Right cardiac atrium (tissue), 5 donors: ENCODE measurements around the gene MORN3. TPM values are rescaled to one million over a fixed set of nuclear protein-coding genes. Genes with fewer than 3 reads are reported as not detected.
"Not testable (repeated sequence)": the region's sequence is repeated elsewhere in the genome, so short reads cannot be mapped to it uniquely, and the experiment has no call there.

Source experiments
- ATAC-seq, 2 donors: fragments of 200-7000 bp; cut with Tn5 transposase; one replicate each; pipeline versions ENCODE4 v1.8.0 to v1.9.1; 2020; ENCODE audit warnings: moderate library complexity in 2 of 2, mild to moderate bottlenecking in 1 of 2
- DNase-seq, 3 donors: peaks; one replicate each; pipeline ENCODE4 v3.0.0-alpha.2; 2020
- H3K27ac ChIP-seq: one replicate; pipeline ENCODE4 v1.5.1; 2013; ENCODE audit warnings: mild to moderate bottlenecking, low read length, control low read depth, moderate library complexity
- H3K27me3 ChIP-seq: one replicate; pipeline ENCODE4 v1.6.1; 2013; ENCODE audit not compliant: control insufficient read depth, insufficient read depth
- H3K4me1 ChIP-seq: one replicate; pipeline ENCODE4 v1.6.1; 2013; ENCODE audit warnings: low read length; ENCODE audit not compliant: control insufficient read depth, insufficient read depth
- H3K4me3 ChIP-seq: one replicate; pipeline ENCODE4 v1.5.1; 2013; ENCODE audit warnings: low read length, control low read depth
- H3K9me3 ChIP-seq: one replicate; pipeline ENCODE4 v1.6.1; 2013; ENCODE audit warnings: low read length; ENCODE audit not compliant: control insufficient read depth
- WGBS: extraction: QIAGEN DNeasy Blood & Tissue Kit; methylation state at CpG from one replicate; pipeline ENCODE4 v1.1.7; 2013; 5-methylcytosine and 5-hydroxymethylcytosine counted together
- intact Hi-C, 4 donors: fragments of 100-400 bp; cut with DNase I; formaldehyde crosslinking; loops; one replicate each; pipeline versions ENCODE4 v1.11.0 to v1.14.0; 2022 to 2023
- polyA plus RNA-seq: library from polyadenylated mRNA; stranded (reverse); fragments of 200-250 nt; gene quantifications from one replicate; pipeline ENCODE4 v1.2.3, GENCODE V29; 2013
- total RNA-seq, 4 donors: library from RNA; stranded (reverse); fragmentation: NEBNext Ultra II Directional; extraction: Animal tissue kit (Norgen Biotek cat#: 25700); gene quantifications; one replicate each; pipeline ENCODE4 v1.2.1, GENCODE V29; 2021
- donor health status: healthy with polysubstance abuse.
- donor health status: DM: no; HTN: yes; CAD: no.
- donor health status: DM: no; HTN: no; CAD: no.
- donor health status: DM: no; HTN: yes; CAD: no; lungs with severe emphysema.
- donor health status: DM: yes; HTN: yes; CAD: no.

MORN3 gene
- total and polyA plus RNA-seq, 5 donors: 0.11 to 0.38 (median 0.20) TPM

GRCh38 chr12:121709478-121709961, 40.1 kb upstream of the MORN3 start:
- intact Hi-C loops: loop anchor here in 1 of 4 donors (10.0 kb wide), 1 partner anchor 175 kb away; the partner anchor contains the start of gene PSMD9
- ATAC-seq: no peak
- Histone ChIP-seq H3K27ac (no peak overlapping the region), H3K4me1 (peaks cover 4% of the 10 kb centered on the region), H3K4me3 (no peak overlapping the region), H3K27me3 (no peaks in the 10 kb centered on the region), H3K9me3 (no peaks in the 10 kb centered on the region)
- 82% methylated on average over 5 of the region's 5 CpGs for WGBS
- DNase-seq: peak in 1 of 3 donors; percentile 5

DNA sequence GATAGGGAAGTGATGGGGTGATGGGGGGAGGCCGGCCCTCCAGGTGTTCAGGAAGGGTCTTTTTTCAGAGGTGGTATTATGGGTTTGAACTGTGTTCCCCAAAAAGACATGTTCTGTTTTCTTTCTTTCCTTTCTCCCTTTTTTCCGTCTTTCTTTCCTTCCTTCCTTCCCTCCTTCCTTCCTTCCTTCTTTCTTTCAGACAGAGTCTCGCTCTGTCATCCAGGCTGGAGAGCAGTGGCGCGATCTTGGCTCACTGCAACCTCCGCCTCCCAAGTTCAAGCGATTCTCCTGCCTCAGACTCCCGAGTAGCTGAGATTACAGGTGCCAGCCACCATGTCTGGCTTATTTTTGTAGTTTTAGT, 39.6 kb upstream of the MORN3 start:
- ATAC-seq: not testable (repeated sequence)

DNA sequence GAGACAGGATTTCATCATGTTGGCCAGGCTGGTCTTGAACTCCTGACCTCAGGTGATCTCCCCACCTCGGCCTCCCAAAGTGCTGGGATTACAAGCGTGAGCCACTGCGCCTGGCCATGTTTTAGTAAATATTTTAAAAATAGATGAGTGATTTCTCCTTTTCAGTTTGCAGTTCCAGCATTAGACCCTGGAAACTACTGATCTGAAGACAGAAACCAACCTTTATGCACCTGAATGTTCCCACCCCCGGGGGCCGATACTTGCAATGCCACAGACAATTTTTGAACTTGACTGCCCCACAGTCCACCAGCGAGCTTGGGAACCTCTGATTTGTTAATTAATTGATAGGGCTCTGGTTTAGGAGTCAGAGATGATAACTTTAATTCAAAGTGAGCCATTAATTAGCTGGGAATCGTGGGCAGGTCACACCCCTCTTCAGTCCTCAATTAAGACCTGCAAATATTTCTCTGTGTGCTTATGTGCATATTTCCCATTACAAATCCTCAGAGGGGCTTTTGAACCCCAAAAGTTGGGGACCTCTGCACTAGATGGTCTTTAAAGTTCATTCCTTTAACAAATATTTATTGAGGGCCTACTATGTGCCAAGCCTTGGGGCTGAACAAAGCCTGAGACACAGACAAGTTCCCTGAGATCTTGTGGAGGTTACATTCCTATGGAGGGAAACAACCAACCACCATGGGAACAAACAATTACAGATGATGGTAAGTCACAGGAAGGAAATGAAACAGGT, 39.0 kb upstream of the MORN3 start:
- Histone ChIP-seq H3K27me3 (no peaks in the 10 kb centered on the region), H3K4me3 (no peak overlapping the region), H3K27ac (no peak overlapping the region), H3K4me1 (no peaks in the 10 kb centered on the region), H3K9me3 (no peaks in the 10 kb centered on the region)
- 80% methylated on average over 7 of the region's 7 CpGs for WGBS
- intact Hi-C loops: loop anchor here in 1 of 4 donors (10.0 kb wide), 1 partner anchor 176 kb away; the partner anchor contains the start of gene PSMD9
- DNase-seq: peak in 1 of 3 donors; percentile 9
- no peak for ATAC-seq

More for the DNA sequence above, 39.6 kb upstream of the MORN3 start:
- WGBS: 75% methylated on average over 8 of the region's 8 CpGs
- not testable (repeated sequence) for H3K27ac ChIP-seq, H3K9me3 ChIP-seq, H3K4me1 ChIP-seq, H3K27me3 ChIP-seq, DNase-seq, H3K4me3 ChIP-seq
- intact Hi-C loops: loop anchor here in 1 of 4 donors (10.0 kb wide), 1 partner anchor 176 kb away; the partner anchor contains the start of gene PSMD9

DNA sequence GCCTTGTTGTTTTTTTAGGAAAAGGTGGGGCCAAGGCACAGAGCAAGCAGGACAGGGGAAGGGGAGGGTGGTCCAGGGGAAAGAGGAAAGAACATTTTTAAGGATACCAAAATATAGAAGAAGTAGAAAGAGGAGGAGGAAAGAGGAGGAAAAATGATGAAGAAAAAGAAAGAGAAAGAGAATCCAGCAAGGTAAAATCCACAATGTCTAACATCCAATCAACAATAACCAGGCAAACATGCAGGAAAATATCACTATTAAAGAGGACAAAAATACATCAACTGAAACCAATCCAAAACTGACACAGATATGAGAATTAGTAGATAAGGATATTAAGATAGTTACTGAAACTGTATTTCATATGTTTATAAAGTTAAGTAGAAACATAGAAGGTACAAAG, 36.1 kb upstream of the MORN3 start:
- intact Hi-C loops: loop anchor here in 1 of 4 donors (10.0 kb wide), 1 partner anchor 179 kb away; the partner anchor contains the start of gene PSMD9
- no peak for ATAC-seq
- no peak overlapping the region for H3K4me3 ChIP-seq
- no peak overlapping the region for H3K27ac ChIP-seq
- no peaks in the 10 kb centered on the region for H3K9me3 ChIP-seq
- H3K27me3 ChIP-seq: no peaks in the 10 kb centered on the region
- no peaks in the 10 kb centered on the region for H3K4me1 ChIP-seq
- DNase-seq: no peak

DNA sequence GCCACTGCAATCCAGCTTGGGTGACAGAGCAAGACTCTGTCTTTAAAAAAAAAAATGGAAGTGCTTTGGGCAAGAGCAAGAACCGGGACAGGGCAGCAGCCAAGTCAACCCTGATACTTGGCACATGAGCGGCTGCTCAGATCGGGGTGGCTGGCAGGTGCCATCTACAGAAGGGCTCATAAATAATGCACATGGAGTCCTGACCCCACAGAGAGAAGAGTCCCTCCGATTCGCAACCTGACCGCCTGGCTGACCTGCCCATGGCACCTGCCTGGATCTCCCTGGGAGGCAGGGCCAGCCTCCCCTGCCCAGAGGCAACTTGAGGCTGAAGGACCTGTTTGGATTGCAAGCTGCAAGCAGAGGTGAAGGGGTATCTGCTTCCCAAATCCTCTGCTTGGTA, 33.5 kb upstream of the MORN3 start:
- peak in 1 of 3 donors; percentile 25 for DNase-seq
- Histone ChIP-seq H3K4me3 (no peak overlapping the region), H3K27ac (no peak overlapping the region), H3K9me3 (no peaks in the 10 kb centered on the region), H3K27me3 (no peaks in the 10 kb centered on the region), H3K4me1 (no peaks in the 10 kb centered on the region)
- no peak for ATAC-seq
- intact Hi-C loops: loop anchor here in 2 of 4 donors (5.0 to 10.0 kb wide), 2 partner anchors 69 to 182 kb away; partner anchors contain the start of gene PSMD9 (in 1 of the 2)
- 90% methylated on average over 6 of the region's 6 CpGs for WGBS

DNA sequence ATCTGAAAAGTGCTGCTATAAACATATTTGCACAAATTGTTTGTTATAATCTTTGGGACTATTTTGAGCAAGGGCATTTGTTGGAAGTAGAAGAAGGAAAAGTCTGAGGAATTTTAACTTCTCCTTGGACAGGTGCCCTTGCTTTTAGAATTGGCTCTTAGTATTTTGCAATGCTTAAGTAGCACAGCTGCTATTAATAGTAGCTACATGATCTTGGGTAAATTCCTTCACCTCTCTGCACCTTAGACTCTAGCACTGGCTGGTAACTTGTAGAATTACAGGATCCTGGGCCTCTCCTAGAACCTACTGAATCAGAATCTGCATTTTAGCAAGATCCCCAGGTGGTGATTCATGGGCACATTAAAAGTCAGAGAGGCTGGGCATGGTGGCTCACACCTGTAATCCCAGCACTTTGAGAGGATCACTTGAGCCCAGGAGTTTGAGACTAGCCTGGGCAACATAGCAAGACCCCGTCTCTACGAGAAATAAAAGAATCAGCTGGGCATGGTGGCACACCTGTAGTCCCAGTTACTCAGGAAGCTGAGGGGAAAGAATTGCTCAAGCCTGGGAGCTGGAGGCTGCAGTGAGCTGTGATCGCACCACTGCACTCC, 32.3 kb upstream of the MORN3 start:
- Histone ChIP-seq H3K27ac (no peak overlapping the region), H3K27me3 (no peaks in the 10 kb centered on the region), H3K9me3 (no peaks in the 10 kb centered on the region), H3K4me3 (no peak overlapping the region), H3K4me1 (no peaks in the 10 kb centered on the region)
- ATAC-seq: no peak
- intact Hi-C loops: loop anchor here in 2 of 4 donors (5.0 to 10.0 kb wide), 2 partner anchors 71 to 183 kb away; partner anchors contain the start of gene PSMD9 (in 1 of the 2)
- DNase-seq: no peak
- 81% methylated on average over 3 of the region's 3 CpGs for WGBS

GRCh38 chr12:121697861-121698260, 28.4 kb upstream of the MORN3 start:
- not testable (repeated sequence) for H3K4me3 ChIP-seq, H3K27me3 ChIP-seq, ATAC-seq, H3K27ac ChIP-seq, H3K9me3 ChIP-seq, H3K4me1 ChIP-seq
- 95% methylated on average over 6 of the region's 6 CpGs for WGBS
- intact Hi-C loops: loop anchor here in 3 of 4 donors (5.0 kb wide), 3 partner anchors 74 to 94 kb away; partner anchors contain the start of gene RHOF (in 3 of the 3)
- DNase-seq: peak in 1 of 3 donors; percentile 1

DNA sequence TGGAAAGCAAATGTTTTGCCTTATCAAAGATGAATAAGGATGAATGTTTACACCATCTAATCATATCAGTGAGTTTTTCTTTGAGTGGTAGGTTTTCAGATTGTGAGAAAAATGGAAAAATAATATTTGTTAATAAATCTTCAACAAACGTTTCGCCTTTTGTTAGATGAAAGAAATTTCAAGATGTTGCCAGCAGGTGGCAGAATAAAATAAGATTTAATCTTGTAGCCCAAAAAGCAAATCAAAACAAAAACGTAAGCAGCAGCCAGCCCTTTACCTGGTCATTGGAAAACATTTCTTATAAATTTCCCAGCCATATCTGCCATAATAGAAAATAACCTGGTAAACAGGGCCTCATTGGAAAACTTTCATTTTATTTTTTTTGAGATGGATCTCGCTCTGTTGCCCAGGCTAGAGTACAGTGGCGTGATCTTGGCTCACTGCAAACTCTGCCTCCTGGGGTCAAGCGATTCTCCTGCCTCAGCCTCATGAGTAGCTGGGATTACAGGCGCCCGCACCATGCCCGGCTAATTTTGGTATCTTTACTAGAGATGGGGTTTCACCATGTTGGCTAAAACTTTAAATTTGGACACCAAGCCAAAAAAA, 27.7 kb upstream of the MORN3 start:
- 43% methylated on average over 9 of the region's 9 CpGs for WGBS
- Histone ChIP-seq H3K27ac (no peak overlapping the region), H3K4me3 (no peak overlapping the region), H3K4me1 (no peaks in the 10 kb centered on the region), H3K27me3 (no peaks in the 10 kb centered on the region), H3K9me3 (no peaks in the 10 kb centered on the region)
- DNase-seq (peak in 1 of 3 donors; percentile 10), ATAC-seq (no peak)
- intact Hi-C loops: loop anchor here in 3 of 4 donors (5.0 kb wide), 3 partner anchors 75 to 95 kb away; partner anchors contain the start of gene RHOF (in 3 of the 3)

DNA sequence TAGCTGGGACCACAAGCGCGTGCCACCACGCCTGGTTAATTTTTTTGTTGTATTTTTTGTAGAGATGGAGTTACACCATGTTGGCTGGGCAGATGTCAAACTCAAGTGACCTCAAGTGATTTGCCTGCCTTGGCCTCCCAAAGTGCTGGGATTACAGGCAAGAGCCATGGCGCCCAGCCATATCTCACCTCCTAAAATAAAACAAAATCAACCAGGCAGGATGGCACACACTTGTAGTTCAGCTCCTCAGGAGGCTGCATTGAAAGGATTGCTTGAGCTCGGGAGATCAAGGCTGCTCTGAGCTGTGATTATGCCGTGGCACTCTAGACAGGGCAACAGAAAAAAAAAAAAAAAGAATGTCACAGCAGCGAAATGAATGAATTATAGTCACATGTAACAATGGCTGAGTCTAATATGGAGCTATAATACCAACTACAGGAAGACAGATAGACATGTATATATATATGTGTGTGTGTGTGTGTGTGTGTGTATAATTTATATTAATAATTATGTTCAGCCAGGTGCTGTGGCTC, 23.8 kb upstream of the MORN3 start:
- no peaks in the 10 kb centered on the region for H3K4me1 ChIP-seq
- H3K9me3 ChIP-seq: no peaks in the 10 kb centered on the region
- peak in 1 of 3 donors; percentile 45 for DNase-seq
- H3K27me3 ChIP-seq: no peaks in the 10 kb centered on the region
- peak overlapping the region; percentile 37 for H3K27ac ChIP-seq
- WGBS: 59% methylated on average over 7 of the region's 7 CpGs
- ATAC-seq: peak; percentile 25 to 36
- H3K4me3 ChIP-seq: no peak overlapping the region
- intact Hi-C loops: no loop called here

DNA sequence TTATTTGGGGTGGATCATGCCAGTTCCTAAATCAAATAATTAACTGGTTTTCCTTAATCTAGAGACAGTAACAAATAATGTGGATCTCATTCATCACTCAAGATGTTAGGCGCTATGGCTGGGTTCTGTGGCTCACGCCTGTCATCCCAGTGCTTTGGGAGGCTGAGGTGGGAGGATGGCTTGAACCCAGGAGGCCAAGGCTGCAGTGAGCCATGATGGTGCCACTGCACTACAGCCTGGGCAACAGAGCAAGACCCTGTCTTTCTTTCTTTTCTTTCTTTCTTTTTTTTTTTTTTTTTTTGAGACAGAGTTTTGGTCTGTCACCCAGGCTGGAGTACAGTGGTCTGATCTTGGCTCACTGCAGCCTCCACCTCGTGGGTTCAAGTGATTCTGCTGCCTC, 23.3 kb upstream of the MORN3 start:
- ATAC-seq, H3K27ac ChIP-seq, H3K4me1 ChIP-seq, H3K27me3 ChIP-seq, H3K4me3 ChIP-seq, H3K9me3 ChIP-seq, intact Hi-C loops: not testable (repeated sequence)
- 74% methylated on average over 3 of the region's 3 CpGs for WGBS
- peak in 1 of 3 donors; percentile 14 for DNase-seq
